DLD1 (cell line): ENCODE results near the gene STAT1.

Experiments
- in situ Hi-C: cut with HindIII; loops from 2 replicates; pipeline ENCODE4 v1.10.0; 2017; ENCODE audit warnings: low sequenced_read_pairs

STAT1 gene

GRCh38 chr2:191013932-191014652 is at the start of gene STAT1:
Gene STAT1 (minus strand): TSS chr2:191014171. CDS start chr2:191010003, 4,168 bp downstream.
- in situ Hi-C loops, result no loop called here

DNA sequence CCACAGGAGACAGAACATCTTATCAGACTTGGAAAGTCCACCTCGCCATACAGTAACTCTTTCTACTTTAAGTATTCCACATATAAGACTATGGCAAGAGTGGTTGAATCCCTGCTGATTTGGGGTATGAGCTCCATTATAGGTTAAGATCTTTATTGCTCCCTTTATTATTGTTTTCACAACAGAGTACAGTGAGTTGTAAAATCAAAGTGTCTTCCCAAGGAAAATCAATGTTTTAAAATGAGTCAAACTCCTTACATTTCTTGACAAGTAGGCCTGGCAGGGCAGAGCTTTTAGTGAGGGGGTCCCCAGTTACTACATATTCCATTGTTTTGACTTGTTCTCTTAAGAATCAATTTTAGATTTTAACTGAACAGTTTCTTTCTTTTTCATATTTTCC is 49.6 kb upstream of the STAT1 start:
- in situ Hi-C loops, result no loop called here

- in situ Hi-C loops, result no loop called here
Measured at GRCh38 chr2:191061381-191061980, 47.5 kb upstream of the STAT1 start.

DNA sequence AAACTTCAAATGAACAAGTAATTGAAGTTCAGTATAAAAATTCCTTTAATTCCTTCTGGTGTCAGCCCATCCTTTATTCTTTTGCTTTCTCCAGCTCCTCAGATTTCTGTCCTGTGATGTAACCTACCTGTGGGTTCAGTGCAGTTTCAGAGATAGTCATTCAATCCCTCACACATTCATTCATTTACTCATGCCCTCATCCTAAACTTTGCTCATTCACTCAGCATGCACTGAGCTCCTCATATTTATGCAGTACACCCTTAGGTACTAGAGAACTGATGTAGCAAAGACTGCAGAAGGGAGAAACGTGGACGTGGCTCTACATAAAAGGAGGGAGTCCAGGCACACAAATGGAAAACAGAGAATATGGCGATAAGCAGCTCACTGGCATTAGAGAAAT is 45.3 kb upstream of the STAT1 start:
- in situ Hi-C loops, result no loop called here

- in situ Hi-C loops, result no loop called here
Measured at GRCh38 chr2:191056228-191056627, 42.3 kb upstream of the STAT1 start.

DNA sequence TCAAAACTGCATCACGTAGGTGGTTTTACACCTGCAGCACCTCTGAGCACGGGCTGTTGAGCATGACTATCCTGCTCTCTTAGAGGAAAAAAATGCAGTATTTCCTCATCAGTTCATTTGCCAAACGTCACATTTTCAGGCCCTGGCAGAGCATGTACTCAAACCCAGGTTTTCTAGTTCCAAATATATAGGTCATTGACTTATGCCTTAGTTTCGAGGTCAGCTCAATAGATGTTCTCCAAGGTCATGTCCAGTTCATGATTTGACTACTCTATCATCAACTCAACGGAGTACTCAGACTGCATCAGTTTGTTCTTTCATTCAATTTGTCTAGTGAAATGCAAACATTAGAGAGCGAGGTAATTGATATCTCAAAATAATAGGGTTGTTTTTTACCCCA is 39.3 kb upstream of the STAT1 start:
- in situ Hi-C loops, result no loop called here

DNA sequence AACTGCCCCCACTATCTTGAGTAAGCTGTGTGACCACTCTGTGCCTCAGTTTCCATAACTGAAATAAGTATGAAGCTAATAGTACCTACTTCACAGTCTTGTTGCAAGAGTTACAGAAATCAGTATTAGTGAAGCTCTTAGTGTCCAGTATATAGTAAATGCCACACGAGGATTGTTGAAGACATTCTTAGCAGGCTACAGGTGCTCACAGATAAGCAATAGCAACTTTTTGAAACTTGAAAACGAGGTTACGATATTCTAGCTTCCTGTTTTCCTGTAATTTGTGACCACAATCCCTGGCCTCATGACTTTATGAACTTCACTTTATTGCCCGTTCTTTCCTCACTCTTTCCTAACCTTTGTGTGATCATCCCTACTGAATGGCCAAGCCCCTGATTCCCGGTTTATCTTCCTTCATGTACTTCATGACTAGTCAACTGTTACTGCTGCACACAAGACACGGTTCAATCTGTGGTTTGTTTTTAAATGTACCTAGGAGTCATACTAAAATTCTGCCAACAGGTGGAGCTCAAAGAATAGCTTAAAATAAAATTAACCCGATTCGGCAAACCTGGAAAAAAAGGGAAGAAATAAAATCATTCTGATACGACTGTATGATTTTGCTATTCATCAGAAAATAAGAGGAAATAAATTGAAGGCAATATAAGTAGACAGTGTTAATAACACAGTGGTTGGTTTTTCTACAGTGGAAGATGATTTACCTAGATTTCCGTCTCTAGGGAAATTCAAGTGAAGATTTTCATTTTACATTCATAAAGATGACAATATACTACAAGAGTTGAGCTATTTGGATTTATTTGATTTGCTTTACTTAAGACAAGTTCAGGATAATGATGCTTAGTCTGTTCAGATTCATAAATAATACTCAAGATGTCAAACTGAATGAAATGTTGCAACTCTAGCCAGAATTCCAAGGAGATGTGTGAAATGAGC is 38.1 kb upstream of the STAT1 start:
- in situ Hi-C loops, result no loop called here

- in situ Hi-C loops, result no loop called here
Measured at GRCh38 chr2:191051177-191051576, 37.2 kb upstream of the STAT1 start.

GRCh38 chr2:191050640-191050987 is 36.6 kb upstream of the STAT1 start:
- in situ Hi-C loops, result no loop called here

- in situ Hi-C loops, result loop anchor here (5.0 kb wide), 1 partner anchor 97 kb away; no protein-coding TSS in a partner anchor
Measured at GRCh38 chr2:191049728-191050639, 36.0 kb upstream of the STAT1 start.

GRCh38 chr2:191048073-191048472 is 34.1 kb upstream of the STAT1 start:
- in situ Hi-C loops, result loop anchor here (5.0 kb wide), 1 partner anchor 99 kb away; no protein-coding TSS in a partner anchor

DNA sequence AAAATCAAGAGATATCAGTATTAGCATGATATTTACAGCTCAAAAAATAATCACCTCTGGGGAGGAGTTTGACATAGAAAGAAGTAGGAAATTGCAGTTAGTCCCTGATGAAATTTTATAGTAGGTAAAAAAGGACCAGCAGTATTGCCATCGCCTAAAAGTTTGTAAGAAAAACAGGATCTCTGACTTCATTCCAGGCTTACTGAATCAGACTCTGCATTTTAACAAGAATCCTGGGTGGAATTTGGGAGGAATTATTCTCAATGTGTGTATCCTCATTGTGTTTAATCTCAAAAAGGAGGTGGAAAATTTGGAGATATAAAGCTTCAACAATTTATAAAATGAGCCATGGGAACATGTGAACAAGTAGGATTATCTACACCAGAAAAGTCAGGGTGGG is 31.2 kb upstream of the STAT1 start:
- in situ Hi-C loops, result loop anchor here (5.0 kb wide), 1 partner anchor 102 kb away; no protein-coding TSS in a partner anchor

- in situ Hi-C loops, result no loop called here
Measured at GRCh38 chr2:191043438-191043837, 29.5 kb upstream of the STAT1 start.

DNA sequence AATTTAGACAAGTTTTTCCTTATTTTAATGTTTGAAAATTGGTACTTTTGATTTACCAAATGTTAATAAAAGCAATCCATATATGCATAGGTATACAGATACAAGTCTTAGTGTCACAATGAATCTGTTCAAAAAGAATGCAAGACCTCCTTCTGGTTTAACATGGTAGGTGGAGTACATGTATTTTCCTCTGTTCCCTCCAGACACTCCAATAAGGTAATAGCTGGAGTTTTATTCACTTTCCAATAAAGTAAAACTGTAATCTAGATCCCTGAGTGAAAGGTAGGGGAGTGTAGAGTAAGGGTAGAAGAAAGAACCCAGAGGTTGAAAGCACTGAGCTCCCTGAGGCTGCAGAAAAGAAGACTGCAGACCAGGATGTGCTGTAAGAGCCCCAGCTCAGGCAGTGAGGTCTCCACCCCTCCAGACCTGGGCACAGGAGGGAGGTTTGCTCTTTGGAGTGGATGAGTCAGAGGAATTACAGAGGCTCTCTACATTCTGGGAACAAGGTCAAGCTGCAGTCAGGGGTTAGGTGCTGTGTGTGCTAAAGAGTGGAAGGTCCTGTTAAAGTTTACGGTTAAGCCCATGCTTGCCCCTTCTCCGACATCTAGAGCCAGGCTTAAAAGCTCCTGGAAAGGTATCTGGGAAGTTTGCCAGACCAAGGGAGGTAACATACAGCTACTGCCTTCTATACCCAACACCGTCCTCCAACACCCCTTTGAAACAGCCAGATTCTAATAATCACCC is 27.6 kb upstream of the STAT1 start:
- in situ Hi-C loops, result no loop called here

- in situ Hi-C loops, result no loop called here
Measured at GRCh38 chr2:191039616-191040015, 25.6 kb upstream of the STAT1 start.

GRCh38 chr2:191038741-191039140 is 24.8 kb upstream of the STAT1 start:
- in situ Hi-C loops, result no loop called here

DNA sequence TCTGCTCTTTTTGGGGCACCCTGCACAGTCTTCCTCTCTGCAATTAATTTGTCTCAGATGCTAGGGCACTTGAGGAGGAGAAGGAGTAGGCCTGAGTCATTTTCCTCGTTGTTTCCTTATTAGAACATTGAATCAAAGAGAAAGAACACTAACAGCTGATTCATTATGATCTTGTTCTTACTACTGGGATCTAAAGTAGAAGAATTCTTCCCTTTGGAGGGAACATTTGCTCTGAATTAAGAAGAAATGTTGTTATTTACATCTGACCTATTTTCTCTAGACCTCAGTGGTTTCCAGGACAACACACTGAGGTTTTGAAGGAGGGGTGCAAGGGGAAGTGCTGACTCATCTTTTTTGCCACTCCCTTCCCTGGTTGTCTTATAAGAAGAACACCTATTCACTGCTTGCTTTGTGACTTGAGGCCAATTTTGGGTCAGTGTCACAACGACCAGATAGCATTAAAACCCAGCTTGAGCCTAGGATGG is 24.3 kb upstream of the STAT1 start:
- in situ Hi-C loops, result no loop called here

GRCh38 chr2:191037351-191037750 is 23.4 kb upstream of the STAT1 start:
- in situ Hi-C loops, result no loop called here

DNA sequence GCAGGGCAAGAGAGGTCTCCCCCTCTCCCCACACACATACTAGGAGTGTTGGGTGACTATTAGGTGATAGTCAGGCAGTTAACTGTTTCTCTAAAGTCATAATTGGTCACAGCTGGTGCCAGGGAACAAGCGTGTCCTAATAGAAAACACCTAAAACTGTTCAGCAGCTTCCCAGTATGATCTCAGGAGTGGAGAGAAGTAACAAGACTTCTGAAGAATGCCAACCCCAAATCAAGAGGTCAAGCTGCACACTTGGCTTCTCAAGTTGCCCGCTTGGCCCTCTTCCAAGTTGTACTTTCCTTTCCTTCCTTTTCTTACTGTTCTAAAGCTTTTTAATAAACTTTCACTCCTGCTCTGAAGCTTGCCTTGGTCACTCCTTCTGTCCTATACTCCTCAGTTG is 22.4 kb upstream of the STAT1 start:
- in situ Hi-C loops, result no loop called here
